MCF 10A (cell line): ENCODE results near the gene ARHGAP10. TPM values are rescaled to one million over a fixed set of nuclear protein-coding genes. Genes with fewer than 3 reads are reported as not detected.

Experiments
- BruUV-seq: library from RNA; stranded (reverse); fragments of 400-500 nt; replicated peaks from 2 replicates; lab custom pipeline; 2021; lab: Mats Ljungman, UMichigan
- CTCF ChIA-PET: fragments of 300-600 bp; sonication (Branson Sonifier 250); formaldehyde crosslinking; extraction: SDS; loops from one replicate; lab custom pipeline; 2021; ENCODE audit warnings: antibody characterized with exemption, inconsistent platforms; lab: Yijun Ruan, JAX
- POLR2A ChIA-PET: fragments of 300-600, 350-650 bp; sonication (Branson Sonifier 250); formaldehyde crosslinking; extraction: SDS; loops from one replicate; lab custom pipeline; 2020; ENCODE audit warnings: antibody characterized with exemption, inconsistent platforms; lab: Yijun Ruan, JAX
- DNase-seq: peaks from one replicate; pipeline ENCODE4 v3.0.0-alpha.2; 2018; ENCODE audit not compliant: unreplicated experiment
- H3K27ac Mint-ChIP-seq: one replicate; pipeline ENCODE4 v1.8.0; 2022; ENCODE audit warnings: mild to moderate bottlenecking, low read depth, mixed read lengths; ENCODE audit not compliant: unreplicated experiment
- H3K27me3 Mint-ChIP-seq: one replicate; pipeline ENCODE4 v1.8.0; 2022; ENCODE audit warnings: mixed read lengths; ENCODE audit not compliant: insufficient read depth, unreplicated experiment
- H3K36me3 Mint-ChIP-seq: one replicate; pipeline ENCODE4 v1.8.0; 2022; ENCODE audit warnings: mild to moderate bottlenecking, moderate library complexity, mixed read lengths; ENCODE audit not compliant: insufficient read depth, unreplicated experiment
- H3K4me1 Mint-ChIP-seq: one replicate; pipeline ENCODE4 v1.8.0; 2022; ENCODE audit warnings: mixed read lengths; ENCODE audit not compliant: insufficient read depth, unreplicated experiment
- H3K4me3 Mint-ChIP-seq: one replicate; pipeline ENCODE4 v1.8.0; 2022; ENCODE audit warnings: mild to moderate bottlenecking, moderate library complexity, mixed read lengths; ENCODE audit not compliant: unreplicated experiment
- H3K9me3 Mint-ChIP-seq: one replicate; pipeline ENCODE4 v1.8.0; 2022; ENCODE audit warnings: mixed read lengths; ENCODE audit not compliant: unreplicated experiment
- intact Hi-C: fragments of 100-400 bp; cut with micrococcal nuclease; formaldehyde crosslinking; loops from 2 replicates; pipeline ENCODE4 v1.14.1; 2022
- total RNA-seq: library from RNA; stranded (reverse); gene quantifications from 2 replicates; pipeline ENCODE4 v1.2.3, GENCODE V29; 2022
- TF ChIP-seq, protein P1 (sequence below): fragments of 200-600 bp; IDR thresholded peaks from one replicate; pipeline ENCODE4 v1.8.0; 2022; ENCODE audit warnings: antibody characterized with exemption, mild to moderate bottlenecking; ENCODE audit not compliant: unreplicated experiment

Gene ARHGAP10
- total RNA-seq, 1 experiment from 2014 or later = 22.4 TPM

- peaks cover 46% of the 10 kb centered on the region for H3K36me3 Mint-ChIP-seq
- TF ChIP-seq, protein P1, sequence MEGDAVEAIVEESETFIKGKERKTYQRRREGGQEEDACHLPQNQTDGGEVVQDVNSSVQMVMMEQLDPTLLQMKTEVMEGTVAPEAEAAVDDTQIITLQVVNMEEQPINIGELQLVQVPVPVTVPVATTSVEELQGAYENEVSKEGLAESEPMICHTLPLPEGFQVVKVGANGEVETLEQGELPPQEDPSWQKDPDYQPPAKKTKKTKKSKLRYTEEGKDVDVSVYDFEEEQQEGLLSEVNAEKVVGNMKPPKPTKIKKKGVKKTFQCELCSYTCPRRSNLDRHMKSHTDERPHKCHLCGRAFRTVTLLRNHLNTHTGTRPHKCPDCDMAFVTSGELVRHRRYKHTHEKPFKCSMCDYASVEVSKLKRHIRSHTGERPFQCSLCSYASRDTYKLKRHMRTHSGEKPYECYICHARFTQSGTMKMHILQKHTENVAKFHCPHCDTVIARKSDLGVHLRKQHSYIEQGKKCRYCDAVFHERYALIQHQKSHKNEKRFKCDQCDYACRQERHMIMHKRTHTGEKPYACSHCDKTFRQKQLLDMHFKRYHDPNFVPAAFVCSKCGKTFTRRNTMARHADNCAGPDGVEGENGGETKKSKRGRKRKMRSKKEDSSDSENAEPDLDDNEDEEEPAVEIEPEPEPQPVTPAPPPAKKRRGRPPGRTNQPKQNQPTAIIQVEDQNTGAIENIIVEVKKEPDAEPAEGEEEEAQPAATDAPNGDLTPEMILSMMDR = no peak
- no TSS peak for BruUV-seq
- H3K4me1 Mint-ChIP-seq = no peaks in the 10 kb centered on the region
- H3K9me3 Mint-ChIP-seq = peaks cover 24% of the 10 kb centered on the region
- CTCF ChIA-PET = no interaction called here
- H3K4me3 Mint-ChIP-seq = no peak overlapping the region
- POLR2A ChIA-PET = no interaction called here
- no peaks in the 10 kb centered on the region for H3K27me3 Mint-ChIP-seq
- H3K27ac Mint-ChIP-seq = no peak overlapping the region
- intact Hi-C loops = no loop called here
- no peak for DNase-seq
Measured at GRCh38 chr4:148073349-148073748, 341.5 kb downstream of the ARHGAP10 start.

GRCh38 chr4:148074462-148074861 is 342.6 kb downstream of the ARHGAP10 start:
- intact Hi-C loops = no loop called here
- CTCF ChIA-PET = no interaction called here
- Mint-ChIP-seq H3K4me3 (no peak overlapping the region), H3K27ac (no peak overlapping the region), H3K4me1 (no peaks in the 10 kb centered on the region), H3K36me3 (peaks cover 52% of the 10 kb centered on the region), H3K27me3 (no peaks in the 10 kb centered on the region), H3K9me3 (peaks cover 24% of the 10 kb centered on the region)
- no peak for DNase-seq
- no TSS peak for BruUV-seq
- POLR2A ChIA-PET = no interaction called here
- TF ChIP-seq, protein P1 = no peak

DNA sequence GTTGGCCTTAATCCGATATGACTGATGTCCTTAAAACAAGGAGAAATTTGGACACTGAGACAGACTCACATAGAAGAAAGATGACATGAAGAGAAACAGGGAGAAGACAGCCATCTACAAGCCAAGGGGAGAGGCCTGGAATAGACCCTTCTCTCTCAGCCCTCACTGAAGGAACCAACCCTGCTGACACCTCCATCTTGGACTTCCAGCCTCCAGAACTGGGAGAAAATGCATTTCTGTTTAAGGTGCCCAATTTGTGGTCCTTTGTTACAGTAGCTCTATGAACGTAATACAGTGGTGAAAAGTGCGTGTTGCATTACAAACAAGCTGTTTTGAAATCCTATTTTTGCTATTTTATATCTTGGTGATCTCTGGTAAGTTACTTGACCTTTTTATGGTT is 343.6 kb downstream of the ARHGAP10 start:
- H3K27me3 Mint-ChIP-seq = no peaks in the 10 kb centered on the region
- no peaks in the 10 kb centered on the region for H3K4me1 Mint-ChIP-seq
- TF ChIP-seq, protein P1 = no peak
- CTCF ChIA-PET = no interaction called here
- no peak overlapping the region for H3K4me3 Mint-ChIP-seq
- DNase-seq = no peak
- BruUV-seq = no TSS peak
- intact Hi-C loops = no loop called here
- peaks cover 58% of the 10 kb centered on the region for H3K36me3 Mint-ChIP-seq
- POLR2A ChIA-PET = no interaction called here
- peaks cover 24% of the 10 kb centered on the region for H3K9me3 Mint-ChIP-seq
- no peak overlapping the region for H3K27ac Mint-ChIP-seq

- Mint-ChIP-seq H3K9me3 (peaks cover 24% of the 10 kb centered on the region), H3K36me3 (peaks cover 65% of the 10 kb centered on the region), H3K27me3 (no peaks in the 10 kb centered on the region), H3K4me3 (no peak overlapping the region), H3K4me1 (no peaks in the 10 kb centered on the region), H3K27ac (no peak overlapping the region)
- POLR2A ChIA-PET = no interaction called here
- no TSS peak for BruUV-seq
- CTCF ChIA-PET = interaction anchor here (0.6 to 1.0 kb wide), 2 partner anchors 12 to 954 kb away, joined by 3 to 4 read pairs; no protein-coding TSS in a partner anchor
- no peak for DNase-seq
- TF ChIP-seq, protein P1 = no peak
- intact Hi-C loops = no loop called here
Measured at GRCh38 chr4:148076964-148077363, 345.1 kb downstream of the ARHGAP10 start.
